ENCODE measurements around the gene LY6G5C. TPM values are rescaled to one million over a fixed set of nuclear protein-coding genes. Genes with fewer than 3 reads are reported as not detected.

Gene LY6G5C
- total and polyA plus RNA-seq, 12 donors: 1.2 to 3.5 (median 2.0) TPM

DNA sequence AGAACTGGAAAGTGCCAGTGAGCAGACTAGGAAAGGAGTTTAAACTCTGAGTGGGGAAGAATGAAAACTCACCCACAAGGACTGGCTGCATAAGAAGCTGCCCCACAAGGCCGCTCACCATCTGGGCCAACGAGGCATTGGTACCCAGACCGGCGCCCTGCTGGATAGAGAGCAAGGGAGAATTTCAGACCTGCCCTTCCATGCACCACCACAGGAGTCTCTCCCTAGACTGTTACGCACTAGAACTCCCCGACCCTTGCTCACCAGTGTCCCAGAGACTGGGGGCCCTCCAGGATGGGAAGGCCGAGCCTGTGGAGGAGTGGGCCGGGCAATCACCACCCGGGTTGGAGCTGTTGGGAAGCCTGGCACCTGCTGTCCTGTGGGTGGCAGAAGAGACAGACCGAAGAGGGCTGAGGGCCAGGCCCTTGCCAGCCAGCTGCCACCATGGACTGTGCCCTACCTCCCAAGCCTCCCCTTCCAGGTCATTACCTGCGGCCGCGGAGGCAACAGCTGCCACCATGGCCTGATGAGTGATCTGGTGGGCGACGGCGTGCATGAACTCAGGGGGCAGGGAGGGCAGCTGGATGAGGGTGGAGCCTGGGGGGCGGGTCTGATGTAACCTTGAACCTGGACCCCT, 36.9 kb downstream of the LY6G5C start:
- peak in 3 of 8 donors; percentile 2 to 8 (median 4) for ATAC-seq
- TF ChIP-seq, protein P1, sequence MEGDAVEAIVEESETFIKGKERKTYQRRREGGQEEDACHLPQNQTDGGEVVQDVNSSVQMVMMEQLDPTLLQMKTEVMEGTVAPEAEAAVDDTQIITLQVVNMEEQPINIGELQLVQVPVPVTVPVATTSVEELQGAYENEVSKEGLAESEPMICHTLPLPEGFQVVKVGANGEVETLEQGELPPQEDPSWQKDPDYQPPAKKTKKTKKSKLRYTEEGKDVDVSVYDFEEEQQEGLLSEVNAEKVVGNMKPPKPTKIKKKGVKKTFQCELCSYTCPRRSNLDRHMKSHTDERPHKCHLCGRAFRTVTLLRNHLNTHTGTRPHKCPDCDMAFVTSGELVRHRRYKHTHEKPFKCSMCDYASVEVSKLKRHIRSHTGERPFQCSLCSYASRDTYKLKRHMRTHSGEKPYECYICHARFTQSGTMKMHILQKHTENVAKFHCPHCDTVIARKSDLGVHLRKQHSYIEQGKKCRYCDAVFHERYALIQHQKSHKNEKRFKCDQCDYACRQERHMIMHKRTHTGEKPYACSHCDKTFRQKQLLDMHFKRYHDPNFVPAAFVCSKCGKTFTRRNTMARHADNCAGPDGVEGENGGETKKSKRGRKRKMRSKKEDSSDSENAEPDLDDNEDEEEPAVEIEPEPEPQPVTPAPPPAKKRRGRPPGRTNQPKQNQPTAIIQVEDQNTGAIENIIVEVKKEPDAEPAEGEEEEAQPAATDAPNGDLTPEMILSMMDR (IDR thresholded peaks at IDR 0.05): no peak
- no peak for DNase-seq
- Histone ChIP-seq H3K4me3 (no peak overlapping the region), H3K36me3 (peaks cover 3 to 100% (median 98%) of the 10 kb centered on the region in 9 donors), H3K4me1 (no peaks in the 10 kb centered on the region), H3K27ac (no peak overlapping the region), H3K27me3 (no peaks in the 10 kb centered on the region), H3K9me3 (no peaks in the 10 kb centered on the region)
- 88 to 93% methylated on average over 16 to 17 of the region's 17 CpGs for WGBS, 2 donors
- intact Hi-C loops (cut with DNase I): no loop called here

DNA sequence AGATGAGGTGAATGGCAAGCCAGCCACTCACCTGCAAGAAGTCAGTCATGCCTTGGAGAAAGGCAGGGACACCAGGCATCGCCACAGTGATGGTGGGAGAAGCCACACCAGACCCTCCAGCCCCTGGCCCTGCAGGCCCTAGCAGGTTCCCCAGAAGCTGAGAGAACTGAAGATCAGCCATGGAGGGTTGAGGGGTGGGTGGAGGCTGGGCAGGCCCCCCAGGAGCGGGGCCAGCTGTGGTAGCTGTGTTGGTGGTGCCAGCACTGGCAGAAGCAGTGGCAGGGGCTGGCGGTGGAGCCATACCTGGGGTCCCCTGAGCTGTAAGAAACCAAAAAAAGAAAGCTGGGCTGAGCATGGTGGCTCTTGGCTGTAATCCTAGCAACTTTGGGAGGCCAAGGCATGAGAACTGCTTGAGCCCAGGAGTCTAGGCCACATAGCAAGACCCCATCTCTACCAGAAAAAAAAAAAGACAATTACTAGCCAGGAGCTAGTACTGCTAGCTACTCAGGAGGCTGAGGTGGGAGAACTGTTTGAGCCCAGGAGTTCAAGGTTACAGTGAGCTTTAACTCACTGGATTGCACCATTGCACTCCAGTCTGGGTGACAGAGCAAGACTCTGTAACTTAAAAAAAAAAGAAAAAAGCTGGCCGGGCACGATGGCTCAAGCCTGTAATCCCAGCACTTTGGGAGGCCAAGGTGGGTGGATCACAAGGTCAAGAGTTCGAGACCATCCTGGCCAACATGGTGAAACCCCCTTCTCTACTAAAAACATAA, 37.9 kb downstream of the LY6G5C start:
- H3K9me3 ChIP-seq: no peaks in the 10 kb centered on the region
- intact Hi-C loops (cut with DNase I): no loop called here
- TF ChIP-seq, protein P1 (IDR thresholded peaks at IDR 0.05): no peak
- DNase-seq (no peak), ATAC-seq (no peak)
- H3K4me1 ChIP-seq: peaks cover 0 to under 1% (median 0%) of the 10 kb centered on the region in 9 donors
- H3K27ac ChIP-seq: no peak overlapping the region
- H3K36me3 ChIP-seq: peaks cover 3 to 100% (median 96%) of the 10 kb centered on the region in 9 donors
- no peaks in the 10 kb centered on the region for H3K27me3 ChIP-seq
- H3K4me3 ChIP-seq: no peak overlapping the region
- 93 to 95% methylated on average over 6 of the region's 6 CpGs for WGBS, 2 donors

DNA sequence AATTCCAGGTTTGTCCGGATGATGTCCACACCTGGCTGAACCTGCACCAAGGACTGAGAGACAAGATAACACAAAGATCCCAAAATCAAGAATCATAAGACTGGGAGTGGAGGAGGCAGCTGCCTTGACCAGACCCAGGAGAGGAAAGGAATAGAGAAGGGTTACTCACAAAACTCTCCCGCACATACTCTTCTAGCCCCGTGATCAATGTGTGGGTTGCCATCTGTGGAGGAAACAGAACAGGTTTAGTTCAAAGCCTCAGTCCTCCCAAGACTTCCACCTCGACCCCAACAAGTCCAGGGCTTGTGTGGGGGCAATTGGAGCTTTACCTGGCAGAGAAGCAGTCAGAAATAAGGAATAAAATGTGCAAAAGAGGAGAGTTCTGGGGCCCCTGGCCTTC, 39.5 kb downstream of the LY6G5C start:
- peaks cover 12 to 100% (median 97%) of the 10 kb centered on the region in 9 donors for H3K36me3 ChIP-seq
- no peaks in the 10 kb centered on the region for H3K9me3 ChIP-seq
- TF ChIP-seq, protein P1 (IDR thresholded peaks at IDR 0.05): no peak
- H3K4me3 ChIP-seq: no peak overlapping the region
- ATAC-seq: no peak
- DNase-seq: no peak
- intact Hi-C loops (cut with DNase I): no loop called here
- no peaks in the 10 kb centered on the region for H3K27me3 ChIP-seq
- H3K27ac ChIP-seq: no peak overlapping the region
- 85 to 89% methylated on average over 4 of the region's 4 CpGs for WGBS, 2 donors
- H3K4me1 ChIP-seq: peaks cover 0 to 9% (median 0%) of the 10 kb centered on the region in 9 donors

DNA sequence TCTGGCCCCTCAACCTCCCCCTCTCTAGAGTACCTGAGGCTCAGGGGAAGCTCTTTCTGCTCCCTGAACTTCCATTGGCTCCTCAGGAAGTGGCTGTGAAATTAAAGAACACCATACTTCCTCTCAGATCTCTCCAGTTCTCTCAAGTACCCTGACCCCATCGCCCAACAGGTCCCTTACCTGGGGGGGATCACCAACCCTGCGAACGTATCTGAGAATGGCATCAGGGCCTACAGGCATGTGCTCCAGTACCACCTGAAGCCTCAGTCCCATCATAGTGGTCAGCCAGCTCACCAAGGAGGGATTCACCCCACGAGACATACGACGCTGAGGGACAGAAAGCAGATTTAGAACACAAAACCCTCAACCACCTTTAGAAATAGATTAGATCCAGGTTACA, 40.3 kb downstream of the LY6G5C start:
- ATAC-seq (no peak), DNase-seq (no peak)
- no peak overlapping the region for H3K27ac ChIP-seq
- peaks cover 0 to 9% (median 0%) of the 10 kb centered on the region in 9 donors for H3K4me1 ChIP-seq
- H3K36me3 ChIP-seq: peaks cover 15 to 100% (median 97%) of the 10 kb centered on the region in 9 donors
- 95 to 97% methylated on average over 6 of the region's 6 CpGs for WGBS, 2 donors
- no peak overlapping the region for H3K4me3 ChIP-seq
- H3K27me3 ChIP-seq: no peaks in the 10 kb centered on the region
- intact Hi-C loops (cut with DNase I): no loop called here
- no peaks in the 10 kb centered on the region for H3K9me3 ChIP-seq
- TF ChIP-seq, protein P1 (IDR thresholded peaks at IDR 0.05): no peak
